ENCODE measurements around the gene FN1.

- TF ChIP-seq POLR2AphosphoS5 (IDR thresholded peaks at IDR 0.05) (no peak), CTCF (IDR thresholded peaks at IDR 0.05) (no peak)
Observed at GRCh38 chr2:215401896-215402379, 33.9 kb downstream of the FN1 start.

Measured in transverse colon (tissue), 4 donors.